HG03439 (cell line): Measurements from ENCODE around the gene CELSR1.
"Not testable (repeated sequence)": the region's sequence is repeated elsewhere in the genome, so short reads cannot be mapped to it uniquely, and the experiment has no call there.

Experiments
- ATAC-seq: cut with Tn5 transposase; IDR thresholded peaks from one replicate; pipeline ENCODE4 v1.9.1; 2021; ENCODE audit warnings: mild to moderate bottlenecking, moderate library complexity; ENCODE audit not compliant: unreplicated experiment

The CELSR1 gene

GRCh38 chr22:46407748-46408147, 129.7 kb downstream of the CELSR1 start:
- ATAC-seq = no peak

- ATAC-seq = no peak
These were observed 130.6 kb downstream of the CELSR1 start for GRCh38 chr22:46406791-46407190.

- ATAC-seq = no peak
These were observed 131.1 kb downstream of the CELSR1 start for GRCh38 chr22:46406349-46406748.

- ATAC-seq = no peak
These were observed 131.5 kb downstream of the CELSR1 start for GRCh38 chr22:46405901-46406300.

- ATAC-seq = not testable (repeated sequence)
These were observed 133.5 kb downstream of the CELSR1 start for GRCh38 chr22:46403880-46404279.

GRCh38 chr22:46402505-46402904, 134.9 kb downstream of the CELSR1 start:
- ATAC-seq = no peak

GRCh38 chr22:46401370-46401769, 136.1 kb downstream of the CELSR1 start:
- ATAC-seq = no peak

- ATAC-seq = no peak
These were observed 138.0 kb downstream of the CELSR1 start for GRCh38 chr22:46399251-46400024.

- no peak for ATAC-seq
These were observed 139.5 kb downstream of the CELSR1 start for GRCh38 chr22:46397951-46398350.

GRCh38 chr22:46397514-46397913, 139.9 kb downstream of the CELSR1 start:
- no peak for ATAC-seq

GRCh38 chr22:46397049-46397448, 140.4 kb downstream of the CELSR1 start:
- ATAC-seq = not testable (repeated sequence)

- ATAC-seq = no peak
These were observed 142.3 kb downstream of the CELSR1 start for GRCh38 chr22:46395145-46395544.

- ATAC-seq = no peak
These were observed 142.8 kb downstream of the CELSR1 start for GRCh38 chr22:46394622-46395021.

- no peak for ATAC-seq
These were observed 143.5 kb downstream of the CELSR1 start for GRCh38 chr22:46393873-46394272.

- no peak for ATAC-seq
These were observed 145.1 kb downstream of the CELSR1 start for GRCh38 chr22:46392137-46392844.

- ATAC-seq = no peak
These were observed 145.8 kb downstream of the CELSR1 start for GRCh38 chr22:46391486-46392136.

GRCh38 chr22:46390652-46391301, 146.6 kb downstream of the CELSR1 start:
- no peak for ATAC-seq

GRCh38 chr22:46390105-46390651, 147.2 kb downstream of the CELSR1 start:
- no peak for ATAC-seq

- no peak for ATAC-seq
These were observed 148.3 kb downstream of the CELSR1 start for GRCh38 chr22:46389081-46389480.

GRCh38 chr22:46388647-46389046, 148.8 kb downstream of the CELSR1 start:
- ATAC-seq = no peak

- no peak for ATAC-seq
These were observed 149.7 kb downstream of the CELSR1 start for GRCh38 chr22:46387748-46388147.
